UCSD-AML1 (cell line): ENCODE measurements around the gene CARNS1.
"Not testable (repeated sequence)": the region's sequence is repeated elsewhere in the genome, so short reads cannot be mapped to it uniquely, and the experiment has no call there.

ENCODE experiments used
- DNase-seq: peaks from one replicate; lab custom pipeline; 2025; ENCODE audit not compliant: unreplicated experiment; lab: John Stamatoyannopoulos, UW

Gene CARNS1

DNA sequence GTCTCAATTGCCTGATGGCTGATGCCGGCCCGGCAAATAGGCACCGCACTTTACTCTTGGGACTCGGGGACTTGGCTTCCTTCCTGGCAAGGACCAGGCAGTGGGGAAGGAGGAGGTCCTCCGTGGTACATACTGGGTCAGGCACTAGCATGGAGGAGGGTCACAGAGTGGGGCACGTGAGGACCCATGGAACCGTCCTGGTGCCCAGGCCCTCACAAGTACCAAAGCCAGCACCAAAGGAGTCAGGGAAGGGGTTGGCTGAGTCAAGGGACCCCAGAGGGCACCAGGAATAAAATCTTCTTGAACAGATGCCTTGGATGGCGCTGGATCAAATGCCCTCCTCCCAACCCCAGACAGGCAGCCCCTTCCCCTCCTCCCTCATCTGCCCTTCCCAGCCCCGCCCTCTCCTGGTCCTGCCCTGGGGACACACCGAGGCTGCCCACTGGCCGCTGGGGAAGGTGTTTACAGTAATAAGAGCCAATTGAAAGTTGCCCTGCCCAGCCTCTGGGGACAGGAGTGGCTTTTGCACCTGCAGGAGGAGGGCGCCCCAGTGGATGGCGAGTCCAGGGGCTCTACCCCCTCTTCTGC lies 5.6 kb upstream of the CARNS1 start:
- DNase-seq, result no peak

DNA sequence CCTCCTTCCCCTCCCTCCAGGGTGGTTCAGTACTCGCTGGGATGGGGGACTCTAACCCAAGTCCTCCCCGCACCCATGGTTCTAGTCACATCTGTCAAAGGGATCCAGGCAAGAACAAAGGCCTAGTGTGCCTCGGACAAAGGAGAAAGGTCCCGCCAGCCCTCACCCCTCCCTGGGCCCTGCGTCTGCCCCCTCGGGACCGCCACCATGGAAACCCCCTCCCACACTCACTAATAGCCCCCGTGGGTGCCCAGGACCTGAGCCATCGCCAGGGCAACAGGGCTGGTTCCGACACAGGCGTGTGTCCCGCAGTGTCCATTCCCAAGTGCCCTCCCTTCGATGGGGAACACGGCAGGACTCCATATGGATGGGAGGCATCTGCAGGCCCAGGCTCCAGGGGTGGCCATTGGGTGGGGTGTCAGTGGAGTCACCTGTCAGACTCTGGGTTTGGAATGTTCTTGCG lies 5.1 kb upstream of the CARNS1 start:
- DNase-seq, result no peak

DNA sequence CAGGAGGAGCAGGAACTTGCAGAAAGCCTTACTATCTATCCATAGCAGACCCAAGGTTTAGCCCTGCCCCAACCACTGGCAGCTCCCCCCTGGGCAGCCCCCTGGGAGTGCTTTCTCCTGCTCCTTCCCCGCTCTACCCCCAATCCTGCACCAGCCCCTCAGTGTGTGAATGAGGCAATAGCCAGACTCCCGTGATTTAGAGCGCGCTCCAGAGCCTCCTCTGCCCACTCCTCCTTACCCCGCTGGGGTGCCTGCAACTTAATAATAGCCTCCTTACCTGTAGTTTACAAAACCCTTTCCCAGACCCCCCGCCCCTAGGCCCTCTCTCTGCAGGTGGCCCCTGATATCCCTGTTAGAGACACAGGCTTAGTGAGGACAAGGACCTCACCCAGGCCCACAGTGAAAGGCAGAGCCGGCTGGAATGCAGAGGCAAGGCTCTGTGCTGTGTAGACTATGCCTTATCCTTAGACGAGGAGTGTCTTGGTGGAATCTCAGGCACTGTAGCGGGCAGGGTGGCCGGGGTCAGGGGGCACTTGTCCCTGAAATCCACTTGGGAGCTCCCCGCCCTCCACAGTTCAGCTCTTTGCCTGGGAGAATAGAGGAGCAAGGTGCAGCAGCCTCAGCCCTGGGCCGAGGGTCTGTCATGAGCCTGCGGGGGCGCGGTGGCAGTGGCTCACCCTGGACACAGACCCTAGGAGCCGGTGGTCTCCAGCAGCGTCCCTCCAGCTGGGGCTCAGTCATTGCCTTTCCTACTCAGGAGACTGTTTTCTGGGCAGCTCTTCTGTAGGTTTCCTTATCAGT lies 4.3 kb upstream of the CARNS1 start:
- DNase-seq, result no peak

DNA sequence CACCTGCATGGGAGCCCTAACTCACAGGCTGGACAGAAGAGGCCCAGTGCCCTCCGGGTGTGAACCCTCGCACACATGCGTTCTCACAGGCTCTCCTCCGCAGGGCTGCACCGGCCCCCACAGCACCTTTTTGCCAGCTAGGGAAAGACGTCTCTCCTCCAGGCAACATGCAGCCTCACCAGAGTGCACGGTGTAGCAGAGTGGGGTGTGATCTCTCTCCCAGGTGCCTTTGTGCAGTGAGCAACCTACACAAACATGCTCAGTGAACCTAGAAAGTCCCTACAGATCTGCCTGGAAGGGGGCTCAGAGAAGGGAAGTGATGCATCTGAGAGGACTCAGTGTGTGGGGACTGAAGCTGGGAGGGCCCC lies 3.7 kb upstream of the CARNS1 start:
- DNase-seq, result no peak

DNA sequence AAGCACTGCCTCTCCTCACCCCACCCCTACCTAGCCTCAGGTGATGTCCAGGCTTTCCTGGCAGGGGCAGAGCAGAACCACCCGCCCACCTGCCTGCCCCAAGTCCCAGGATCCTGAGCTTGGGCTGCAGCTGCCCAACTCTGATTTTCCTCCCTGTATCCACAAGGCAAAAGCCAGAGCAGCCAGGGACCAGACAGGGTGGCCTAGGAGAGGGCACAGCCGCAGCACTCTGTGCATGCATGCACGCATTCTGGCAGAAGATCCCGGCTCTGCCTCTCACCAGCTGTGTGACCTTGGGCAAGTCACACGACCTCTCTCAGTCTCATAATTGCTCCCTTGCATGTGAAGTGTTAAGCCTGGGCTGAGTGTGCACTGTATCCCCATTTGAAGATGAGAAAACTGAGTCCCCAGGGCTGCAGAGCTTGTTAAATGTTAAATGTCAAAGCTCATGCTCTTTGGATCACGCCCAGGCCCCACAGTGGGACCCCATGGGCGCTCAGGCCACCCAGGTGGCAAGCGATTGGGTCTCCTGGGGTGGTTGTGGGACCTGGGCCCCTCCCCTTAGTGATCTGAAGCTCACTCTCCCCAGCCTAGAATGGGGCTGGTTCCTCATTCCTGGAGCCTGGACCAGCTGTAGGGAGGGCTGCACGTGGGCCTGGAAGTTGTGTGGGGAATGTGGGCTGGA lies 2.8 kb upstream of the CARNS1 start:
- no peak for DNase-seq

DNA sequence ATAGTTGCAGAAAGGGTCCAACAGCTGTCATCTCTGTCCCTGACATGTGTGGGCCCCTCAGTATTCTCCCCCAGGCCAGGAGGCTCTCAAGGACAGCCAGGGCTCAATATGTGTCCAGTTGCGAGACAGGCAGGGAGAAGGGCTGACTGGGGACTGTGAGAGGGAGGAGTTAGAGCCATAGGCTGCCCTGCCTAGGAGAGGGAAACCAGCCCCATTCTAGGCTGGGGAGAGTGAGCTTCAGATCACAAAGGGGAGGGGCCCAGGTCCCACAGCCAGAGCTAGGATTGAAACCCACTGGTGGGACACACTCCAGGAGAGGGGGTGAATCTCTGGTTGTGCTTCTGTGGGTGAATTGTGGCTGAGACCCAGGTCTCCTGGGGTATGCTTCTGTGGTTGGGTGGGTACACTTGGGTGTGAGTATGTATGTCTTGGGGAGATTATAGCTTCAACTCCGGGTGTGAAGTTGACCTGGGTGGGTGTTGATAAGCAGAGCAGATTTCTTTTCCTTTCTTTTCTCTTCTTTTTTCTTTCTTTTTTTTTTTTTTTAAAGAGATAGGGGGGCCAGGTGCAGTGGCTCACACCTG lies 2.1 kb upstream of the CARNS1 start:
- DNase-seq, result no peak

DNA sequence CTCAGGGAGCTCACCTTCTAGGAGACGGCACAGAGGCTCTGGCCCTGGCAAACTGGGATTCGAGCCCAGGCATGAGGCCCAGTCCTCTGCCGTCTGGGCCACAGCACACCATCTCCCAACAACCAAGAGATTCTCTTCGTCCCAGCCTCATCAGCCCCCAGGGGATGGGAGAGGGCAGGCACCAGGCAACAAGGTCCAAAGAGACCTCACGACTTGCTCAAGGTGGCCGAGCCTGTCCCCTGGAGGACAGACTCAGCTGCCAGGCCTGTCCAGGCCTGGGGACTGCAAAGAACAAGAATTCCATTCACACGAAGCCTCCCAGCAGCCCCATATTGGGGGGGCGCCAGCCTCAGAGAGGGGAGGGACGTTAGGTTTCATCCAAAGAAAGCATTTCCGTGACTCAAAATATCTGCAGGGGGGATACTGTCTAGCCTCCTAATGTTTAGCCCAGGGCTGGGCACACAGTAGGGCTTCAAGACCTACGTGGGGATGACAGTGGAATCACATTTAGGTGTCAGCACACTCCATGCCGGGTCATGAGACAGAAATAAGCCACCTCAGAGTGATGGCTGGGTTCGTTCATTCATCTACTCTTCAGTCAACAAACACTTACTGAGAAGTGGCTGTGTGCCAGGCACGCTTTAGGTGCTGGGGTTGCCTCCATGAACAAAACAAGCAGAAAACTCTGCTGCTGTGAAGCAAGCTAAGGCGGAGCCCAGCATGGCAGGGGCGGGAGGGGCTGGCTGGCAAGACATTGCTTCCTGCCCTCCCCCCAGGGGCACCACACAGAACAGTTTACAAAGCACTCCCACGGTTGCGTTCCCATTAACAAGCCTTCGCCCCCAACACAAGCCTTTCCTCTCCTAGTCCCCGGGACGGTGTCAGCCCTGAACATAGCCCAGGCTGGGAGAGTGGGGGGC lies 1.2 kb downstream of the CARNS1 start:
- DNase-seq, result peak; percentile 32

DNA sequence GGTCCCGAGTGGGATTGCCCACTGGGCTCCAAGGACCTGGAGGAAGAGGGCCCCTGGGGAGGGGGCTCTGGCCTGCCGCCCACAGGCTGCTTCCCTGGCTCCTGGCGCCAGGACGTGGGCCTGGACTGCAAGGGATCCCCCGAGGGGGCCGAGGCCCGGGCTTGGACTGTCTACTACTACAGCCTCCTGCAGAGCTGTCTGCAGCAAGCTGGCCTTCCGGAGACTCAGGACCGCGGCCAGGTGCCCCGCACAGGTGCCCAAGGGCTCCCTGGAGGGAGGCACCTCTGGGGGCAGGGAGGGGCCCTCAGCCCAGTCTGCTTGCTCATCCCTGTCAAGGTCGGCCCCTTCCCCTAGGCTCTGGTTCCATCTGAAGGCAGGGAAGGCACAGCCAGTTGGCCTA lies 1.9 kb downstream of the CARNS1 start:
- DNase-seq, result no peak

DNA sequence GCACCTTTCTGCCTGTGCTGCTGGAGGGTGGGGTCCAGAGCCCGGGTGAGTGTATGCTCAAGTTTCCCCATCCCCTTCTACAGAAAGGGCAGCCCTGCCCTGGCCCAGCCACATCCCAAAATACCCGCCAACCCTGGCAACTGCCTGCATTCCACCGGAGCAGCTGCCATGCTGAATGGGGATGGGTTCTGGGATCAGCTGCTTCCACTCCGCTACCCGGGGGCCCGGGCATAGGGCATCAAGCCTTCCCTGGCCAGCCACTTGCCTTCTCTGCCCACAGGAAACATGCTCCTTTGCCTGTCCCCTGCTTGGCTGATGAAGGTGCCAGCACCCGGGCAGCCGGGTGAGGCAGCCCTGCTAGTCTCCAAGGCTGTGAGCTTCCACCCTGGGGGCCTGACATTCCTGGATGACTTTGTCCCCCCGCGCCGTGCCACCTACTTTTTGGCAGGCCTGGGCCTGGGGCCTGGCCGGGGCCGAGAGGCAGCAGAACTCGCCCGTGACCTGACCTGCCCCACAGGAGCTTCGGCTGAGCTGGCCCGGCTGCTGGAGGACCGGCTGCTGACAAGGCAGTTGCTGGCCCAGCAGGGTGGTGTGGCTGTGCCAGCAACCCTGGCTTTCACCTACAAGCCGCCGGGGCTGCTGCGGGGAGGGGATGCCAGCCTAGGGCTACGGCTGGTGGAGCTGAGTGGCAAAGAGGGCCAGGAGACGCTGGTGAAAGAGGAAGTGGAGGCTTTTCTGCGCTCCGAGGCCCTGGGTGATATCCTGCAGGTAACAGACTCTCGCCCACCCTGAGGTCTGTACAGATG lies 3.2 kb downstream of the CARNS1 start:
- DNase-seq, result no peak

DNA sequence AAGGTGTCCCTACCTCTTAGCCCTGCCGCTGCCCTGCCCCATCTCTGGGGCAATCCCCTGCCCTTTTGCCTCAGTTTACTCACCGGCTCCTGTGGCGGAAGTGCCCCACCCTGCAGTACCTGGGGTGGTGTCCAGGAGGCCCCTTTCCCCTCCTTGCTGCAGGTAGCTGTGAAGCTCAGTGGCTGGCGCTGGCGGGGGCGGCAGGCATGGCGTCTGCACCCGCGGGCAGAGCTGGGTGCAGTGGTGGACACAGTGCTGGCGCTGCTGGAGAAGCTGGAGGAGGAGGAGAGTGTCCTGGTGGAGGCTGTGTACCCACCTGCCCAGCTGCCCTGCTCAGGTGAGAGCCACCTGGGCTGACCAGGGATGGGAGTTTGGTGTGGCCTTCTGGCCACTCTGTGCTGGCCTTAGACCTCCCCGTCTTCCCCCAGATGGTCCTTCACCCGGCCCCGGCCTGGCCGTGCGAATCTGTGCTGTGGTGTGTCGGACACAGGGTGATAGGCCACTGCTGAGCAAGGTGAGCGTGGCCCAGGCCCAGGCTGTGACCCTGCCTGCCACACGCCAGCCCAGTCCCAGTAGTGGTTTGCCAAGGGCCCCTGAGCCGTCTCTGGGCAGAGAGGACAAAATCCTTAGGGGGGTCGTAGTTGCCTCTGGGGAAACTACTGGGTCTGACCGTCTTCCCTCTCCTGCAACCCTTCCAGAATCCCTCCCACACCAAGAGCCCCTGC lies 4.0 kb downstream of the CARNS1 start:
- DNase-seq, result no peak

DNA sequence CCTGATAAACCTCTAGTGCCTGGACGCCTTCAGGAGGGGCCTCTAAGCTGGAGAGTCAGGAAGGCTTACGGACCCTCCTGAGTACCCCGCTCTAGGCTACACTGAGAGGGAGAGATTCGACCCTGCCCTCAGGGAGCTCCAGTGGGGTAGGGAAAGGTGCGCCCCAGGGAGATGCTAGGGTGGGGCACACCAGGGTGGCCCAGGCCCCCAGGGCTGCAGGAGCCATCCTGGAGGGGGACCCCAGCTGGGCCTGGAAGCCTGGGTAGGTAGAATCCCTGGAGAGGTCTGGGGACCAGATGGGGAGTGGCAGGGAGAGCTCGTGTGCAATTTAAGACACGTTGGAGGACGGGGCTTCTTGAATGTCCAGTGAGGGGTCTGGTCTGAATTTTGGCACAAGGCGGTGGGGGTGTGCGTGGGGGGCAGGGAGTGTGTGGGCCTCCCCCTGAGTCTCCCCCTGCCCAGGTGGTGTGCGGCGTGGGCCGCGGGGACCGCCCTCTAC lies 4.7 kb downstream of the CARNS1 start:
- DNase-seq, result no peak

DNA sequence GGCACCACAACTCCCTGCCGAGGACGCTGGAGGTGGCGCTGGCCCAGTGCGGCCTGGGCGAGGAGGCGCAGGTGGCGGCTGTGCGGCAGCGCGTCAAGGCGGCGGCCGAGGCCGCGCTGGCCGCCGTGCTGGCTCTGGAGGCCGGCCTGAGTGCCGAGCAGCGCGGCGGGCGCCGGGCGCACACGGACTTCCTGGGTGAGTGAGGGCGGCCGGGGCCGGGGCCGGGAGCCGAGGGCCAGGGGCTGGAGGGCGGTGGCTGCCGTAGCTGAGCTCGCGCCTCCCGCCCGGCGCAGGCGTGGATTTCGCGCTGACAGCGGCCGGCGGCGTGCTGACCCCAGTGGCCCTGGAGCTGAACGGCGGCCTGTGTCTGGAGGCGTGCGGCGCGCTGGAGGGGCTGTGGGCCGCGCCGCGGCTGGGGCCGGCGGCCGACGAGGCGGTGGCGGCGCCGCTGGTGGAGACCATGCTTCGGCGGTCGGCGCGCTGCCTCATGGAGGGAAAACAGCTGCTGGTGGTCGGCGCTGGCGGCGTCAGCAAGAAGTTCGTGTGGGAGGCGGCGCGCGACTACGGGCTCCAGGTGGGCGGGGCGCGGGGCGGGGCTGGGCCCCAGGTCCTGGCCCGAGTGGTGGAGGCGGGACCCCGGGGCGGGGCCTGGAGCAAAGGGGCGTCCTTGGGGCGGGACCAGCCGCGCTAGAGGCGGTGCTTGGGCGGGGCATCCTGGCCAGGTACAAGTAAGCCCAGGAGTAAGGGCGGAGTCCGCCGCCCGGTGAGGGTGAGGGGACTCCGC lies 5.4 kb downstream of the CARNS1 start:
- peak; percentile 95 for DNase-seq

DNA sequence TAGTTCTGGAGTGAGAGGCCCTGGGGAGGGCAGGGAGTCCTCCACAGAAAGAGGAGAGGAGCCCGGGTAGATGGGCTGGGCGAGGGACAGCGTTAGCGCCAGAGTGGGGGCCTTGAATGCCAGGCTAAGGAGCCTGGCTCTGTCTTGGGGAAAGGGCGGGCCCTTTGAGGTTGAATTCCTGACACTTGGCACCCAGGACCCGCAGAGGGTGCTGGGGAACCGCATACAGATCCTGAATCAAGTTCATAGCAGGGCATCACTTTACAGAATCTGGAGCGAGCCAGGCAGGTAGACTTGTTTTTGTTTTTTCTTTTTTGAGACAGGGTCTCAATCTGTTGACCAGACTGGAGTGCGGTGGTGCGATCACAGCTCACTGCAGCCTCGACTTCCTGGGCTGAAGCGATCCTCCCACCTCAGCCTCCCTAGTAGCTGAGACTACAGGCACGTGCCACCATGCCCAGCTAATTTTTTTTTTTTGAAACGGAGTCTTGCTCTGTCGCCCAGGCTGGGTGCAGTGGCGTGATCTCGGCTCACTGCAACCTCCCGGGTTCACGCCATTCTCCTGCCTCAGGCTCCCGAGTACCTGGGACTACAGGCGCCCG lies 6.1 kb downstream of the CARNS1 start:
- DNase-seq, result no peak

DNA sequence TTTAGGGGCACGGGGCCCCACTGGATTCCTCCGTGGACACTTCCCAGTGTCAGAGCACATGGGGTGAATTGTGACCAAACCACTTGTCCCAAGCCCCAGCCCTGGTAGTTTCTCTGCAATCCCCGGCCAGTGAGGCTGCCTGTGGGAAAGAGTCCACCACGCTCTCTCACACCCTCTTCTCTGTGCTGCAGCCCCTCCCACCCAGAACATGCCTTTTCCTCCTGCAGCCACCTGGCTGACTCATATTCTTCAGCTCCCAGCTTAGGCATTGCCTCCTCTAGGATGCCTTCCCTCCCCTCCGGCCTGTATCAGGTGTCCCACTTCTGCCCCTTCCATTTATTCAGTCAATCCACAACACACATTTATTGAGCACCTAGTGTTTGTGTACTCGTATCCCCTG lies 7.4 kb downstream of the CARNS1 start:
- no peak for DNase-seq

DNA sequence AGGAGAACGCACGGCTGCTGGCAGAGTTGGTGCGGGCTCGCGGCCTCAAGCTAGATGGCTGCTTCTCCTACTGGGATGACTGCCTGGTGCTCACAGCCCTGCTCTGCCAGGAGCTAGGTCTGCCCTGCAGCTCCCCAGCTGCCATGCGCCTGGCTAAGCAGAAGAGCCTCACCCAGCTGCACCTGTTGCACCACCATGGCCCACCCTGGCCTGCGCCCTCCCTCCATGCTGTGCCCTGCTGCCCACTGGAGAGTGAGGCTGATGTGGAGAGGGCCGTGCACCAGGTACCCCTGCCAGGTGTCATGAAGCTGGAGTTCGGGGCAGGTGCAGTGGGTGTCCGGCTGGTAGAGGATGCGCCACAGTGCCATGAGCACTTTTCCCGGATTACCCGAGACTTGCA lies 8.0 kb downstream of the CARNS1 start:
- no peak for DNase-seq

DNA sequence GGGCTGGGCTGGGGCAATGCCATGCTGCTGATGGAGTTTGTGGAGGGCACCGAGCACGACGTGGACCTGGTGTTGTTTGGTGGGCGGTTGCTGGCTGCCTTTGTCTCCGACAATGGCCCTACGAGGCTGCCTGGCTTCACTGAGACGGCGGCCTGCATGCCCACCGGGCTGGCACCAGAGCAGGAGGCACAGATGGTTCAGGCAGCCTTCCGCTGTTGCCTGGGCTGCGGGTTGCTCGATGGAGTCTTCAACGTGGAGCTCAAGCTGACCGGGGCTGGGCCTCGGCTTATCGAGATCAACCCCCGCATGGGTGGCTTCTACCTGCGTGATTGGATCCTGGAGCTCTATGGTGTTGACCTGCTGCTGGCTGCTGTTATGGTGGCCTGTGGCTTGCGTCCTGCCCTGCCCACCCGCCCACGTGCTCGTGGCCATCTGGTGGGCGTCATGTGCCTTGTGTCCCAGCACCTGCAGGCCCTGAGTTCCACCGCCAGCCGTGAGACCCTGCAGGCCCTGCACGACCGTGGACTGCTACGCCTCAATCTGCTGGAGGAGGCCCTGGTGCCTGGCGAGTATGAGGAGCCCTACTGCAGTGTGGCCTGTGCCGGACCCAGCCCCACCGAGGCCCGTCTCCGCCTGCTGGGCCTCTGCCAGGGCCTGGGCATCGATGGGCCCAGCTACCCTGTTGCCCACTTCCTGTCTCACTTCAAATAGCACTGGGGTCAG lies 8.6 kb downstream of the CARNS1 start:
- no peak for DNase-seq

DNA sequence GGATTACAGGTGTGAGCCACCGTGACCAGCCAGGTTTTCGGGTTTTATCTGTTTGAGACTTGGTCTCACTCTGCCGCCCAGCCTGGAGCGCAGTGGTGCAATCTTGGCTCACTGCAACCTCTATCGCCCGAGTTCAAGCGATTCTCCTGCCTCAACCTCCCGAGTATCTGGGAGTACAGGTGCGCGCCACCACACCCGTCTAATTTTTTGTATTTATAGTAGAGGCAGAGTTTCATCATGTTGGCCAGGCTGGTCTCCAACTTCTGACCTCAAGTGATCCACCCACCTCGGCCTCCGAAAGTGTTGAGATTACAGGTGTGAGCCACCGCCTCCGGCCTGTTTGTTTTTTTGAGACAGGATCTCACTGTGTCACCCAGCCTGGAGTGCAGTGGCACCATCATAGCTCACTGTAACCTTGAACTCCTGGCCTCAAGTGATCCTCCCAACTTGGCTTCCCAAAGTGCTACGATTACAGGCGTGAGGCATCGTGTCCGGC lies 11.9 kb downstream of the CARNS1 start:
- not testable (repeated sequence) for DNase-seq
